Measurements from ENCODE around the gene KIF6. TPM values are rescaled to one million over a fixed set of nuclear protein-coding genes. Genes with fewer than 3 reads are reported as not detected.

The KIF6 gene
- polyA plus RNA-seq, 1 donor, result 6.6 TPM

DNA sequence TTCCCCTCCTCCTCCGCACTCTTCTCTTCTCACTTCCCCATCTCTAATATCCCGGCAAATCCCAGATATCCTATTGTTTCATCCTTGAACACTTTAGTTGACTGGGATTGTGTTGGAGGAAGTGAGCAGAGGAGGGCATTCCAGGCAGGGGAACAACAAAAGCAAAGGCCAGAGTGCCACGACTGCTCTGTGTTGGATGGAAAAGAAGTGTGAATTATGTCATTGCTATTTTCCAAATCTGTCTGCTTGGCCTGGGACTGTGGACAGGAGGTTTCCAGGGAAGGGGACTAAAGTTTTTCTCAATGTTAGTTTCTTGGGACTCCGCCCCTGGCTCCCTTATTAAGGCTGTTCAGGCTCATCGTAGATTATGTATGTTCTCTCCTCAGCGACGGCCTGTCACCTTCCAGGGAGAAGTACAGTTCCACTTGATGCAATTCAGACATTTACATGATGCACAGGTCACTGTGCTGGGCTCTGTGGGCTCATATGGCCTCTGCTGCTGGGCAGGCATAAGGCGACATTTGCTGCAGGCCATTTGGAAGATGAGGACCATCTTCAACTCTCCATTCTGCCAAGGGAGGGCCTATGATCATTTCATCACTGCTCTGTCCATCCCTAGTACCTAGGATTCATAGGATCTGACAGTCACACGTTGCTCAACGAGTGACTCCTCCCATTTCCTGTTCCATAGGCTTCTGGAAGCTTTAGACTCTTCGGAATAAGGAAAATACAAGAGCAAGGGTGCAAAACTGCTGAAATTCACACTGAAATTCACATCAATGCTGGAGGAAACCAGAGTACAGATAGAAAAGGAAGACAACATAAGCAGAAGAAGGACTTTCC, 303.6 kb downstream of the KIF6 start:
- DNase-seq, result no peak

GRCh38 chr6:39420300-39421265, 304.6 kb downstream of the KIF6 start:
- no peak for DNase-seq

- no peak for DNase-seq
Observed at GRCh38 chr6:39419607-39420006, 305.6 kb downstream of the KIF6 start.

- DNase-seq, result no peak
Observed at GRCh38 chr6:39417440-39417839, 307.8 kb downstream of the KIF6 start.

GRCh38 chr6:39416728-39417127, 308.5 kb downstream of the KIF6 start:
- DNase-seq, result no peak

GRCh38 chr6:39416026-39416425, 309.2 kb downstream of the KIF6 start:
- DNase-seq, result no peak

DNA sequence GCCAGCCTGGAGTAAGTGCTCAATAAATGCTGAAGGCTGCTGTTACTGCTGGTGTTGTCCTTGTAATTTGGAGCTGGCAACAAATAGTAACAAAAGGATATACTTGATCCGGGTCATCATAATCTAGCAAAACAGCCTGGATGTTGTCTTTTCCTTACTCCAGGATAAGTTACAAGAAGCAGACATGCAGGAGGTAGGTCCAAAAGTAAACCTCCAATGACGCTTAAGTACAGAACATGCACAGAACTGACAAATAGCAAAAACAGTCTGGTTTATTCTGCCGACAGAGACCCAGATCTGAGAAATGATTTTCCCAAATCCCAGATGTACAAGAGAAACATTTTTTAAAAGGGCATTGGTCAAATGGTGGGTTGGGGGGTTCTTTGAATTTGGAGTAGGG, 309.7 kb downstream of the KIF6 start:
- no peak for DNase-seq

- no peak for DNase-seq
Observed at GRCh38 chr6:39411465-39411864, 313.7 kb downstream of the KIF6 start.

GRCh38 chr6:39411001-39411400, 314.2 kb downstream of the KIF6 start:
- no peak for DNase-seq

DNA sequence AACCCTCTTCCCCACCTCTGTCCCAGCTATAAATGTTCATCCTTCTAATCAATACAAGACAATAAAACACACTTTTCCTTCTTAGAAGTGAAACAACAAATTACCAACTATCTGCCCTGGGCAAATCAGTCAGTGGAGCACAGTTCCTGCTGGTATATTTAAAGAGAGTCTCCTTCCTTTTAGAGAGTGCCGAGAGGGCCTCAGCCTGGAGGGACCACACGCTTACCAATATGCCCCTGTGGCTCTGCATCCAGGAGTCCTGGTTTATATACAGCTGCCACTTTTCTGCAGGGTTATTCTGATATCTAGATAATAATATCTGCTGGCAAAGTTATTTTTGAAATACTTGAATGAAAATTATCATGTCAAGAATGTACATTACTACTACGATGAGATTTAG, 315.3 kb downstream of the KIF6 start:
- DNase-seq, result no peak

- DNase-seq, result no peak
Observed at GRCh38 chr6:39407446-39407993, 317.7 kb downstream of the KIF6 start.

DNA sequence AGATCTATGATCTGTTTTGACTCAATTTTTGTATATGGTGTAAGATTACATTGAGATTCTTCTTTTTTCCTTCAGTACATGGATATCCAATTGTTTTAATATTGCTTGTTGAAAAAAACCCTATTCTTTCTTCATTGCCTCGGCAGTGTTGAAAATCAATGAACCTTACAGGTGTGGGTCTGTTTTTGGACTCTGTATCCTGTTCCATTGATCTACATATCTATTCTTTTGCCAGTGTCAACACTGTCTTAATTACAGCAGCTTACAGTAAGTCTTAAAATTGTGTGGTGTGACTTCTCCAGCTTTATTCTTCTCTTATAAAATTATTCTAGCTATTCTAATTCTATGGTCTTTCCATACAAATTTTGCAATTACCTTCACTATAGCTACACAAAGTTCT, 320.9 kb downstream of the KIF6 start:
- DNase-seq, result no peak

- no peak for DNase-seq
Observed at GRCh38 chr6:39403304-39403703, 321.9 kb downstream of the KIF6 start.

- DNase-seq, result no peak
Observed at GRCh38 chr6:39402239-39402751, 322.9 kb downstream of the KIF6 start.

DNA sequence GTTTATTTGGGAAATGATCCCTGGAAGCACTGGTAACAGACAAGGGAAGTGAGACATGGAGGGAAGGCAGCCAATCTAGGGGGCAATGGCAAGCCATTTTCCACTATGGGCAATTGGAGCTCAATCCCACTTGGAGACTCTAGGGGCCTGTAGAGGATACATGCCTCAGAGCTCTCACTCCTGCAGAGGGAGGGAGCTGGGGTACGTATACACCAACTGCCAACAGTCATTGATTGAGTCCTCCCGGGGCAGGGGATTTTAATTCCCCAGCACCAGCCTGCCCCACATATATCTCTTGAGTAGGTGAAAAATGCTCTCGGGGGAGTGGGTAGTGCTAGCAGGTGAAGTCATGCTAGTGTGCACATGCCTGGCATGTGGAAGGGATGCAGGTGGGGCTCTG, 323.8 kb downstream of the KIF6 start:
- DNase-seq, result no peak

GRCh38 chr6:39400026-39400425, 325.2 kb downstream of the KIF6 start:
- no peak for DNase-seq

- DNase-seq, result no peak
Observed at GRCh38 chr6:39396854-39397253, 328.4 kb downstream of the KIF6 start.

- no peak for DNase-seq
Observed at GRCh38 chr6:39393075-39393474, 332.1 kb downstream of the KIF6 start.

DNA sequence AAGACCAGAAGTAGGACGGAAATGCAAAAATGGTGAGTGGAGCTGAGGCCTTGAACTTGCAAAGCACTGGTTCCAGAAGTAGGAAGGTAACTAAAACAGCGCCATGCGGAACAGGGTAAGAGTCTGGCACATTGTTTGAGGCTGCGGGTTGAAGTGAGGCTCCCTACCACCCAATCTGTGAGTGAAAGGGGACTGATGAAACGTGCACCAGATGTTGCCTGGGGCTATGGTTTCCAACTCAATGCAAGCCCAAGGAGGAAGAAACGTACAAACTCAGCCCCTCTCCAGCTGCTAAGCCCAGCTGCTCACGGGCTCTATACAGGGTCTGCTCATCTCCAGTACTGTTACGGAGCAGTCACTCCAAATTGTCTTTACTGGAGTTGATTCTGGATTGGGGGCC, 334.0 kb downstream of the KIF6 start:
- no peak for DNase-seq

- no peak for DNase-seq
Observed at GRCh38 chr6:39389484-39389767, 335.8 kb downstream of the KIF6 start.

DNA sequence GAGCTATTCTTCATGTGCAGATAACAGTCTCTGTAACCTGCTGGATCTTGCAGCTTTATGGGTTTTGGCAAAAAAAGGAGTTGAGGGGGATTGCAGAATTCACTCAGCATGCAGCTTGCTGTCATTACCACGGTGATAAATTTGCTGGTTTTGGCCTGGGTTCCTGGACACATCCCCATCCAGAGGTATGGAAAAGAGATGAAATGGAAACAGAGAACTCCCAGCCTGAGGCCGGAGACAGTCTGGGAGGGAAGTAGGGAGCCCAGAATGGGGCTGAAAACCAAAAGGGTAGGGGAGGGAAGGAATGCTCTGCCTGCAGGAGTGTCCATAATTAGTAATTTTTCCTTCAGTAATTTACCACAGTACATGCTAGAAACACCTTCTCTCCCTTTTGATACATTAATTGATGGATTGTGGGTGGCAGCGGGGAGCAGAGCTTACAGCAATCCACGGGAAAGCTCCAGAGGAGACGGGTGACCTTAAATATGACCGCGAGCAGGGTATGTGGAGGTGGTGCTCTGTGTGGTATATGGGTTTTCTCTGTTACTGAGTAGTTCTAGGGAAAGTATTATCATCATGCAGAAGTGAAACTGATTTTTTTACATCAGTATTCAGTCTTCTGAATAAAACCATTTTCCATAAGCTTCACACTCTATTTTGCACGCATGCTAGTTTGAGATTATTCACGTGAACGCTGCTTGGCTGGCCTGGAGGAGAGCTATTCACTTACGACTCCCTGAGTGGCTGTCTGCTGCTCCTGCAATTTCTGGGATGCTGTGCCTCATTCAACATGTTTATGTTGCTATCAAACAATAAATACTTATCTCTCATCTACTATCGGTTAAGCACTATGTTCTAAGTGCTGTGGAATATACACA, 336.4 kb downstream of the KIF6 start:
- DNase-seq, result no peak

- no peak for DNase-seq
Observed at GRCh38 chr6:39387785-39388184, 337.4 kb downstream of the KIF6 start.

All from left kidney (tissue), 2 donors.